HepG2 (cell line): ENCODE results near the gene OR2C1. TPM values are rescaled to one million over a fixed set of nuclear protein-coding genes. Genes with fewer than 3 reads are reported as not detected.

Experiments used
- MBD4 ChIP-seq: IDR thresholded peaks from 2 replicates; pipeline ENCODE4 v1.6.1; 2012; ENCODE audit warnings: low read length, inconsistent platforms, borderline replicate concordance
- NFE2 ChIP-seq: sonication (generic); formaldehyde crosslinking; IDR thresholded peaks from 2 replicates; pipeline ENCODE4 v1.4.0; 2020; ENCODE audit warnings: missing genetic modification reagents
- NFYB ChIP-seq: sonication (generic); formaldehyde crosslinking; IDR thresholded peaks from 2 replicates; pipeline ENCODE4 v1.4.0; 2020; ENCODE audit warnings: missing genetic modification reagents
- POLR2AphosphoS5 ChIP-seq: IDR thresholded peaks from 2 replicates; pipeline ENCODE4 v1.6.1; 2012; ENCODE audit warnings: low read depth, low read length
- RFXAP ChIP-seq: sonication (generic); formaldehyde crosslinking; IDR thresholded peaks from 2 replicates; pipeline ENCODE4 v1.4.0; 2020; ENCODE audit warnings: missing genetic modification reagents, borderline replicate concordance
- SP2 ChIP-seq: sonication (generic); formaldehyde crosslinking; IDR thresholded peaks from 2 replicates; pipeline ENCODE4 v1.5.1; 2020; ENCODE audit warnings: mild to moderate bottlenecking, missing genetic modification reagents
- SRSF1 ChIP-seq: fragments of 200-400 bp; formaldehyde crosslinking; optimal IDR thresholded peaks from 2 replicates; pipeline ENCODE3; 2017; ENCODE audit warnings: mild to moderate bottlenecking, low read depth, low read length, moderate library complexity
- SRSF4 ChIP-seq: fragments of 200-400 bp; formaldehyde crosslinking; IDR thresholded peaks from one replicate; pipeline ENCODE4 v1.6.1; 2018; ENCODE audit warnings: mild to moderate bottlenecking, low read depth, low read length, moderate library complexity; ENCODE audit not compliant: poor library complexity, severe bottlenecking
- TEAD3 ChIP-seq: optimal IDR thresholded peaks from 2 replicates; pipeline ENCODE3; 2016; ENCODE audit warnings: borderline replicate concordance
- THYN1 ChIP-seq: sonication (generic); formaldehyde crosslinking; IDR thresholded peaks from 2 replicates; pipeline ENCODE4 v1.8.1; 2023; ENCODE audit warnings: low read depth, mild to moderate bottlenecking, moderate library complexity, missing genetic modification reagents, borderline replicate concordance
- ZC3H13 ChIP-seq: sonication (generic); formaldehyde crosslinking; IDR thresholded peaks from 2 replicates; pipeline ENCODE4 v1.8.1; 2023; ENCODE audit warnings: mild to moderate bottlenecking, missing genetic modification reagents, moderate library complexity
- ZNF382 ChIP-seq: sonication (generic); formaldehyde crosslinking; IDR thresholded peaks from 2 replicates; pipeline ENCODE4 v1.5.0; 2020; ENCODE audit warnings: missing genetic modification reagents, mild to moderate bottlenecking, borderline replicate concordance
- ZNF530 ChIP-seq: sonication (generic); formaldehyde crosslinking; IDR thresholded peaks from 2 replicates; pipeline ENCODE4 v1.5.0; 2020; ENCODE audit warnings: low read depth, mild to moderate bottlenecking, missing genetic modification reagents
- ZNF775 ChIP-seq: sonication (generic); formaldehyde crosslinking; IDR thresholded peaks from 2 replicates; pipeline ENCODE4 v1.4.0; 2020; ENCODE audit warnings: missing genetic modification reagents, mild to moderate bottlenecking, moderate library complexity, borderline replicate concordance
- ZNF776 ChIP-seq: sonication (generic); formaldehyde crosslinking; IDR thresholded peaks from 2 replicates; pipeline ENCODE4 v1.4.0; 2020; ENCODE audit warnings: mild to moderate bottlenecking, missing genetic modification reagents
- polyA plus RNA-seq, 8 experiments: library from polyadenylated mRNA; depleted of rRNA in 3 of 8; stranded (reverse) in 7 of 8; unstranded in 1 of 8; fragments of >200 nt; fragmentation: Illumina TruSeq in 4 of 8; extraction: Trizol in 4 of 8; gene quantifications; 2 replicates each; pipeline versions ENCODE4 v1.2.1 to v1.2.3, GENCODE V29; 2011 to 2016; ENCODE audit warnings: low read depth in 4 of 8, missing spikeins in 1 of 8, mixed read lengths in 1 of 8; ENCODE audit not compliant: insufficient read depth in 1 of 8
- total RNA-seq, 5 experiments: library from RNA; depleted of rRNA; stranded (reverse); fragments of >200 nt; fragmentation: Illumina TruSeq; extraction: Trizol; gene quantifications; 2 replicates each; pipeline ENCODE4 v1.2.3, GENCODE V29; 2016; ENCODE audit warnings: low read depth in 1 of 5
- TF ChIP-seq, protein P1 (sequence below): sonication (generic); formaldehyde crosslinking; IDR thresholded peaks from 2 replicates; pipeline ENCODE4 v1.4.0; 2020; ENCODE audit warnings: missing genetic modification reagents
- TF ChIP-seq, protein P2 (sequence below): sonication (generic); formaldehyde crosslinking; IDR thresholded peaks from 2 replicates; pipeline ENCODE4 v1.5.1; 2020; ENCODE audit warnings: mild to moderate bottlenecking, missing genetic modification reagents, moderate library complexity
- TF ChIP-seq, protein P3 (sequence below): sonication (generic); formaldehyde crosslinking; IDR thresholded peaks from 2 replicates; pipeline ENCODE4 v1.4.0; 2020; ENCODE audit warnings: mild to moderate bottlenecking, missing genetic modification reagents
- TF ChIP-seq, protein P4 (sequence below), 2 experiments: sonication (generic) in 1 of 2; formaldehyde crosslinking in 1 of 2; IDR thresholded peaks; 2 replicates each; pipeline versions ENCODE4 v1.6.1 to v1.9.0; 2014 to 2022; ENCODE audit warnings: antibody characterized with exemption in 1 of 2, borderline replicate concordance in 1 of 2, inconsistent platforms in 1 of 2, low read depth in 1 of 2, missing genetic modification reagents in 1 of 2
- TF ChIP-seq, protein P5 (sequence below): sonication (generic); formaldehyde crosslinking; IDR thresholded peaks from 2 replicates; pipeline ENCODE4 v1.5.1; 2020; ENCODE audit warnings: missing genetic modification reagents, mild to moderate bottlenecking, borderline replicate concordance

Gene OR2C1
- total and polyA plus RNA-seq, 2 of the 13 experiments (the other 11 are each of a cell fraction or from before 2014, with no cell fraction given) = not detected

DNA sequence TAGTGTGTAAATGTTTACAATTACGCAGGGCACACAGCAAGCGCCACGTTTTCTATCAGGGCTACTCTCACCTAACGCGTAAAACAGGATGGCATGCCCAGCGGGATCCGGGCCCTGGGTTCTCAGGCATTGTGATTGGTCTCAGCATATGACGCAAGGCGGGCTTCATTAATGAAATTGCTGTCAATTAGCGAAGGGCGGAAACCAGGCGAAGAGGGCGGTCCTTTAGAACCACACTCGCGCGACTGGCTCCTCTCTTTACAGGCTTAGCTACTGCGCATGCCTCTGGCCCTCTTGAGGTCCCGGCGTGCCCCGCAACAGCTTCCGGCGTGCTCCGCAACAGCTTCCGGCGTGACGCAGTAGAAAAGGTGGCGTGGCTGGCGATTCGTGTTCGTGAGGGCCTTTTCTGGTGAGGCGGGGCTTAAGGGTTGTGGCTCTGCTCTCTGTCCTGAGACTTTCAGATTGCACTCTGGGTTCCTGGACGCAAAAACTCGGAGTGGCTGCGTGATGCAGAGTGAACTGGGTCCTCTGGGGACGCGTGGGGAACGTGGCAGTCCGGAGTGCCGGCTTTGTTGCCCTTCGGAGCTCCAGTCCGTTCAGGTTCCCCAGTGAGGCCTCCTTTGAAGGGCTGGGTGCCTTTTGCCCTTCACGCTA lies 9.2 kb downstream of the OR2C1 start (continued):
- TF ChIP-seq SRSF1 = no peak
- TF ChIP-seq ZC3H13 (CRISPR knock-in tag) = no peak
- TF ChIP-seq TEAD3 (CRISPR knock-in tag) = no peak
- TF ChIP-seq, protein P1, sequence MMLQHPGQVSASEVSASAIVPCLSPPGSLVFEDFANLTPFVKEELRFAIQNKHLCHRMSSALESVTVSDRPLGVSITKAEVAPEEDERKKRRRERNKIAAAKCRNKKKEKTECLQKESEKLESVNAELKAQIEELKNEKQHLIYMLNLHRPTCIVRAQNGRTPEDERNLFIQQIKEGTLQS (CRISPR knock-in tag) = no peak
- no peak for TF ChIP-seq ZNF382 (CRISPR knock-in tag)
- TF ChIP-seq, protein P2, sequence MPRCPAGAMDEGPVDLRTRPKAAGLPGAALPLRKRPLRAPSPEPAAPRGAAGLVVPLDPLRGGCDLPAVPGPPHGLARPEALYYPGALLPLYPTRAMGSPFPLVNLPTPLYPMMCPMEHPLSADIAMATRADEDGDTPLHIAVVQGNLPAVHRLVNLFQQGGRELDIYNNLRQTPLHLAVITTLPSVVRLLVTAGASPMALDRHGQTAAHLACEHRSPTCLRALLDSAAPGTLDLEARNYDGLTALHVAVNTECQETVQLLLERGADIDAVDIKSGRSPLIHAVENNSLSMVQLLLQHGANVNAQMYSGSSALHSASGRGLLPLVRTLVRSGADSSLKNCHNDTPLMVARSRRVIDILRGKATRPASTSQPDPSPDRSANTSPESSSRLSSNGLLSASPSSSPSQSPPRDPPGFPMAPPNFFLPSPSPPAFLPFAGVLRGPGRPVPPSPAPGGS (CRISPR knock-in tag) = no peak
- TF ChIP-seq THYN1 (CRISPR knock-in tag) = no peak
- TF ChIP-seq NFE2 (CRISPR knock-in tag) = no peak
- TF ChIP-seq ZNF775 = no peak
- peak; percentile 71 for TF ChIP-seq POLR2AphosphoS5
- TF ChIP-seq MBD4 = no peak
- TF ChIP-seq, protein P3, sequence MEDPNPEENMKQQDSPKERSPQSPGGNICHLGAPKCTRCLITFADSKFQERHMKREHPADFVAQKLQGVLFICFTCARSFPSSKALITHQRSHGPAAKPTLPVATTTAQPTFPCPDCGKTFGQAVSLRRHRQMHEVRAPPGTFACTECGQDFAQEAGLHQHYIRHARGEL (CRISPR knock-in tag) = no peak
- peak; percentile 60; the same call in 1 of the 2 replicates for TF ChIP-seq RFXAP
- no peak for TF ChIP-seq SRSF4
- TF ChIP-seq, protein P4, sequence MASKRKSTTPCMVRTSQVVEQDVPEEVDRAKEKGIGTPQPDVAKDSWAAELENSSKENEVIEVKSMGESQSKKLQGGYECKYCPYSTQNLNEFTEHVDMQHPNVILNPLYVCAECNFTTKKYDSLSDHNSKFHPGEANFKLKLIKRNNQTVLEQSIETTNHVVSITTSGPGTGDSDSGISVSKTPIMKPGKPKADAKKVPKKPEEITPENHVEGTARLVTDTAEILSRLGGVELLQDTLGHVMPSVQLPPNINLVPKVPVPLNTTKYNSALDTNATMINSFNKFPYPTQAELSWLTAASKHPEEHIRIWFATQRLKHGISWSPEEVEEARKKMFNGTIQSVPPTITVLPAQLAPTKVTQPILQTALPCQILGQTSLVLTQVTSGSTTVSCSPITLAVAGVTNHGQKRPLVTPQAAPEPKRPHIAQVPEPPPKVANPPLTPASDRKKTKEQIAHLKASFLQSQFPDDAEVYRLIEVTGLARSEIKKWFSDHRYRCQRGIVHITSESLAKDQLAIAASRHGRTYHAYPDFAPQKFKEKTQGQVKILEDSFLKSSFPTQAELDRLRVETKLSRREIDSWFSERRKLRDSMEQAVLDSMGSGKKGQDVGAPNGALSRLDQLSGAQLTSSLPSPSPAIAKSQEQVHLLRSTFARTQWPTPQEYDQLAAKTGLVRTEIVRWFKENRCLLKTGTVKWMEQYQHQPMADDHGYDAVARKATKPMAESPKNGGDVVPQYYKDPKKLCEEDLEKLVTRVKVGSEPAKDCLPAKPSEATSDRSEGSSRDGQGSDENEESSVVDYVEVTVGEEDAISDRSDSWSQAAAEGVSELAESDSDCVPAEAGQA (IDR thresholded peaks at IDR 0.05; ENCODE audit: low read depth) = peak; percentile 70; the same call in 1 of the 2 replicates
- TF ChIP-seq, protein P4 (CRISPR knock-in tag; IDR thresholded peaks at IDR 0.05; ENCODE audit: borderline replicate concordance) = no peak
- TF ChIP-seq NFYB (CRISPR knock-in tag) = peak; percentile 70
- TF ChIP-seq ZNF776 = no peak
- TF ChIP-seq, protein P5, sequence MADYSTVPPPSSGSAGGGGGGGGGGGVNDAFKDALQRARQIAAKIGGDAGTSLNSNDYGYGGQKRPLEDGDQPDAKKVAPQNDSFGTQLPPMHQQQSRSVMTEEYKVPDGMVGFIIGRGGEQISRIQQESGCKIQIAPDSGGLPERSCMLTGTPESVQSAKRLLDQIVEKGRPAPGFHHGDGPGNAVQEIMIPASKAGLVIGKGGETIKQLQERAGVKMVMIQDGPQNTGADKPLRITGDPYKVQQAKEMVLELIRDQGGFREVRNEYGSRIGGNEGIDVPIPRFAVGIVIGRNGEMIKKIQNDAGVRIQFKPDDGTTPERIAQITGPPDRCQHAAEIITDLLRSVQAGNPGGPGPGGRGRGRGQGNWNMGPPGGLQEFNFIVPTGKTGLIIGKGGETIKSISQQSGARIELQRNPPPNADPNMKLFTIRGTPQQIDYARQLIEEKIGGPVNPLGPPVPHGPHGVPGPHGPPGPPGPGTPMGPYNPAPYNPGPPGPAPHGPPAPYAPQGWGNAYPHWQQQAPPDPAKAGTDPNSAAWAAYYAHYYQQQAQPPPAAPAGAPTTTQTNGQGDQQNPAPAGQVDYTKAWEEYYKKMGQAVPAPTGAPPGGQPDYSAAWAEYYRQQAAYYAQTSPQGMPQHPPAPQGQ (CRISPR knock-in tag) = no peak
- TF ChIP-seq ZNF530 (CRISPR knock-in tag) = no peak
- peak; percentile 54; the same call in 1 of the 2 replicates for TF ChIP-seq SP2
